Activated CD4-positive, CD25-positive, alpha-beta regulatory T cell (primary cell): ENCODE results near the gene ATP7B.
A peak's percentile ranks its signal among the peaks of the same experiment; 100 is the strongest.
"Not testable (repeated sequence)": the region's sequence is repeated elsewhere in the genome, so short reads cannot be mapped to it uniquely, and the experiment has no call there.

ENCODE experiments used
- DNase-seq, 4 experiments: peaks; one replicate each; lab custom pipeline; 2025; lab: John Stamatoyannopoulos, UW

The ATP7B gene

DNA sequence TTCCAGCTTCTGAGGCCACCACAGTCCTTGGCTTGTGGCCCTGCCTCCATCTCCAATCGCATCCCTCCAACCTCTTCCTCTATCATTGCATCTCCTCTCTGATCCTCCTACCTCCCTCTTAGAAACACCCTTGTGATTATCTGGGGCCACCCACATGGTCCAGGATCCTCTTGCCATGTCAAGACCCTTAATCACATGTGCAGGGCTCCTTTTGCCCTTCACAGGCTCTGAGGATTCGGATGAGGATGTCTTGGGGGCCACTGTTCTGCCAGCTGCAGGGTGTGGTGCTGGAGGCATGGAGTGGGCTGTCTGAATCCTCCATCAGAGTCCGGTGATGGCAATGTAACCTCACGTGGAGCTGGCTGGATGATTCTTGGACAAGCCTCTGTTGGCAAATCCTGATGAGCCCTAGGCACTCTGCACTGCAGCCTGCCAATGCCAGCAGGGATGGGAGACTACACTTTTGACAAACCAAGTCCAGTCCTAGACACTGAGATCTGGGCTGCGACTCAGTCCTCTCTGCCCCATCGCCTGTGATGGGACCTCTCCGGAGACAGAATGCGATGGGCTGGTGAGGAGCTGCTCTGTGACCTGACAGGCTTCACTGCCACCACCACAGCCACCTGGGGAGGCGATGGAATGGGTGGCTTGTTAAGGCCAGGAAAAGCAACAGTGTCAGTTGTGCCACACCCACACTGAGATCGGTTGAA lies 88.3 kb downstream of the ATP7B start:
- no peak for DNase-seq

DNA sequence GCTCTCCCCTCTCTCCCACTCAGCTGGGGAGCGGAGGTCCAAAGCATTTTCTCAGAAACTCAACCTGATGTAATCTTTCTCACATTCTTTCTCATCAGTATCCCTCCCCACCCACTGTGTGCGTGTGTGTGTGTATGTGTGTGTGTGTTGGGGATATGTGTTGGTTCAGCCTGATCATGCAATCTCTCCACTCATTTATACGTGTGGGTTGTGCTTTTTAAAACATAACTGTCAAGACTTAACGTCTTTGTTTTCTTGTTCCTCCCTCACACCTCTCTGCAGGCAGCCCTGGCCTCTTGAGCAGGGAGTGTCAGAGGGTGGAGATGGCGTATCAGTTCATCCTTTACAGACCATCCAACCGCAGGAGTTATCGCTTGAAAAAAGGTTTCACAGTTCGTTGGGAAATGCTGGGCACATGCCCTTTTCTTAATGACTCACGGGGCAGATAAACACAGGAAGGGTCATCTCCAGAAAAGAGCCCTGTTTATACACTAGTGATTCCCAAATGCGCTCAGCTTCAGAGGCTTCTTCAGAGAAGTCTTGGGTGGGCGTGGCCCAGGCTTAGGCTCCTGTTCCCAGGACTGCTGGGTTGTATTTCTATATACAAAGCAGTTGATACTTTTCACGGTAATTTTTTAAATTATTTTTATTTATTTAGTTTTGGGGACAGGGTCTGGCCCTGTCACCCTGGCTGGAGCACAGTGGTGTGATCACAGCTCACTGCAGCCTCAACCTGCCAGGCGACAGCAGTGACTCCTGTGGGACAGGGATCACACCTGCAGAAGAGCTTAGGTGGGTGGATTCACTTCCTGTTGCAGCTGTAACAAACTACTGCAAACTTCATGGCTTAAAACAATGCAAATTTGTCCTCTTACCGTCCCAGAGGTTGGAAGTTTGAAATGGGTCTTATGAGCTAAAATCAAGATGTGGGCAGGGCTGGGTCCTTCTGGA lies 89.2 kb downstream of the ATP7B start:
- DNase-seq = no peak

DNA sequence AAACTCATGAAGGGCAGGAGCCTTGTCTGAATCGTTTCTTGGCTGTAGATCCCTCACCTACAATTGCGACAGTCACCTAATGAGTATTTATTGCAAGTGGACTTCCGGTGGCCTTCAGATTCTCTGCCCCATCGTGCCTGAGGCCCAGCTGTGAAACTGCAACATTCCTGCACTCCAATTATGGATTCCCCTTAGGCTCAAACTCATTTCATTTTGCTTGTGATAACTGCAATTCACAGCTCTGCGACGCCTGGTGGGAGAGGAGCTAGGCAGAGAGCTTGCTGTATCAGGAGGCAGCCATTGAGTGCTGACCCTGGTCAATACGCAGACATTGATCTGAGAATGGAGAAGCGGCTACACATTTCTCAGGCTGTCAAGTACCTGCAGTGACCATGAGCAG lies 90.5 kb downstream of the ATP7B start:
- DNase-seq = no peak

DNA sequence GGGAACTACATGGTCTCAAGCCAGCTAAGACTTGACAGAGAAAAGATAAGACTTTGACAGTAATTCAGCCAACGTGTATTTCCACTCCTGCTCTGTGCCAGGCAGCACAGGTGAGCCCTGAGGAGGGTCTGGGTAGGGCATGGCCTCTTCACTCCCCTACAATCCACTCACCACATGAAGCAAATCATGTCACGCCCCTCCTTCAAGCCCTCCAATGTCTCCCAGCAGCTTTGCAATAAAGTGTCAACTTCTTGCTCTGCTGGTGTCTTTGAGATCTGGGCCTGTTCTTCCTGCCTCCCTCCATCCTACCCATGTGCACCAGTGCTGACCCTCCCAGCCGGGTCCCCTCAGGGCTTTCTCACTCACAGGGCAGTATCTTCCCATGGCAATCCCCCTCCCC lies 91.0 kb downstream of the ATP7B start:
- no peak for DNase-seq

DNA sequence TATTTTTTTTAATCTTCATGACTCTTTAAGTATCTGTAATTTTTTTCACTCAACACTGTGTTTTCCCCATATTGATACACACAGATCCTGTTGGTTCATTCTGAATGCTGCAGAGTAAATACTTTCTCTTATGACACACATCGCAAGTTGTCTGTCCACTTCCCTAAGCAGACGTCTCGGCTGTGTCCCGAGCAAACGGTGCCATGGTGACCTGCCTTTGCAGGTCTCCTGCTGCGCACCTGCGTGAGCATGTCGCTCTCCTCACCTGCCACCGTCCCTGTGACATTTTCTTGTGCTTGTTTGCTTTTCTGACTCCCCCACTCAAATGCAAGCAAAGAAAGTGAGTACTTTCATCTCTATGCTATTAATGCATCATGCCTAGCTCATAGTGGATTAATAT lies 91.7 kb downstream of the ATP7B start:
- DNase-seq = no peak

DNA sequence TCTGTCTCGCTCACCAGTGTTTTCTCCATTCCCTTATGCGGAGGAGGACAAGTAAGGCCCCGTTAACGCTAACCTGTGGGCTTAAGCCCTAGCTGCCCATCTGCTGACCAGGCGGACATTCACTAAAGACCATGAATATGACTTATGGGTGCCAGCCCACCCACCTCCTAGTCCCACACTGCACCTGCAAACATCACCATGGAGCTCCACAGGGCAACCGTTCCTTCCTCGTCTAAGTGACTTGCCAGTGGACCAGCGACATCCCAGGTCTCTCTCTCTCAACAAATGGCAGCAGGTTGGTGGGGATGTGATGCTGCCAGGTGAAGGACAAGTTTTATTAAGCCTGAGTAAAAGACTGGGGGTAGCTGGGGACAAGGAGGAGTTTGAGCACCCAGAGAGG lies 94.3 kb downstream of the ATP7B start:
- DNase-seq = no peak

DNA sequence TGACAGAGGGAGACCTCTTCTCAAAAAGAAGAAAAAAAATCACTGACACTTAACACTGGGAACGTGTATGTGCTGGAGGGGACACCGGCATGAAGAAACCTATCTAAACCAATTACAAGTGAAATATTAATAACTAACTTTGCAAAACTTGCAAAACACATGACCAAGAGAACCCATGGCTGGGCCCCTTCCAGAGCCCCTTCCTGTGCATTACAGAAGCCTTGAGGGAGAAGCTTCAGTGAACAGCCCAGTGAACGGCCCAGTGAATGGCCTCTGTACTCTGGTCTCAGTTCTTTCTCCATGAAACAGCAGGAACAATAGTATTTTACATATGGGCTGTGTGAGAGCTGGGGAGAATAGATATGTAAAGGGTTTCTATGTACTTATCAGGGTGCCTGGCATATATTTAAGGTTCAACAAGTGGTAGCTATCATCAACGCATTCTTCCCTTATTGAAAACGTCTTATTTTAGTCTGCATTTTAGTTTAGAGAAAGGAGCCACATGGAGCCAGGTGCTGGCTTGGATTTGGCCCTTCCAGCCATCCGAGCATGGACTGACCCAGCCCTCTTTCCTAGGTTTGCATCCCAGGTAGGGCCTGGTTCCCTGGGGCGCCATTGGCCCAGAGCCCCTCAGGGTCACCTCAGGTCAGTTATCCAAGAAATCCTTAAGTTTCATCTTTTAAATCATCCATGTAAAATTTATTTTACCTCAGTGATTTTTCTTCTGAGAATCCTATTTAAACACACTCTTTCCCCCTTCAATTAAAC lies 95.0 kb downstream of the ATP7B start:
- no peak for DNase-seq

DNA sequence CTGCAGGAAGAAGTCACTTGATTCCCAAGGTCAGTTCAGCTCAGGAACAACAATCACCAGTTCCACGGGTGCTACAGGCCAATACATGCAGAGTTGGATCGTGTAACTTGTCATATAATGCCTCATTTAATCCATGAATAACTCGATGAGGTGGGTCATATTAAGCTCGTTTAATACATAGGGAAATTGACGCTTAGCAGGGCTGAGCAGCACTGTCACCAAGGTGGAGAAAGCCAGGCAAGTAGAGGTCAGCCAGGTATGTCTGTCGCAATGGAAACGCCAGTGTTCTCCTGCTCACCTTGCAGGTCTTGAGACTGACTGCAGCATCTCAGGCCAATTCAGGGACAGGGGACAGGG lies 97.1 kb downstream of the ATP7B start:
- no peak for DNase-seq

DNA sequence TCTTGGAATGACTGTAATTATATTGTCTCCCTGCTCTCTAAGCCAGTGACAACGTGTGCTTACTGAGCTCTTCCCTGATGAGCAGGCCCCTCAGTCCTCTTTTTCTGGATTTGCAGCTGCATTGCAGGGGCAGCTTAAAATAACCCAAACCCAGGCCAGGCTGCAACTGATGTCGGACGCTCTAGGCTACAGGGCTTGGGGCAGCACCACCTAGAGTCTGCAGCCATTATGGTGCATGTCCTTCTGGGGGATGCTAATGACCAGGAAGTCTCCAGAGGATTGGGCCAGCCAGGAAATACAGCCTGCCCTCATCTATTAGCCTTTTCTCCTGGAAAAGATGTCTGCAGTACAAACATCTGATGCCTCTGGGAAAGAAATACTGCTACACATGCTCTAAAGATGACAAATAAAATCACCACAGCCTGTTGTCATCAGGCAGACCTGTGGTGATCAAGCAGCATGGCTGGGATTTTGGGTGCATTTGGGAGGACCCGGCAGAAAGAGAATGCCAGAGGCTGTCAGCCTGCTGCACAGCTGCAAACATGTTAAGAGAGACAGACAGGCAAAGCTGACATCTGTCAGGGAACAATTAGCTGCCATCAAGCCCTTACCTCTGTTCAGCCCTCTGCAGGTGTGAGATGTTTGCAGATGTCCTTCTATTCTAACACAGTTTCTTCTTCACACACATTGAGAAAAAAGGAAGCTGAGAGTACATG lies 97.7 kb downstream of the ATP7B start:
- DNase-seq = no peak

DNA sequence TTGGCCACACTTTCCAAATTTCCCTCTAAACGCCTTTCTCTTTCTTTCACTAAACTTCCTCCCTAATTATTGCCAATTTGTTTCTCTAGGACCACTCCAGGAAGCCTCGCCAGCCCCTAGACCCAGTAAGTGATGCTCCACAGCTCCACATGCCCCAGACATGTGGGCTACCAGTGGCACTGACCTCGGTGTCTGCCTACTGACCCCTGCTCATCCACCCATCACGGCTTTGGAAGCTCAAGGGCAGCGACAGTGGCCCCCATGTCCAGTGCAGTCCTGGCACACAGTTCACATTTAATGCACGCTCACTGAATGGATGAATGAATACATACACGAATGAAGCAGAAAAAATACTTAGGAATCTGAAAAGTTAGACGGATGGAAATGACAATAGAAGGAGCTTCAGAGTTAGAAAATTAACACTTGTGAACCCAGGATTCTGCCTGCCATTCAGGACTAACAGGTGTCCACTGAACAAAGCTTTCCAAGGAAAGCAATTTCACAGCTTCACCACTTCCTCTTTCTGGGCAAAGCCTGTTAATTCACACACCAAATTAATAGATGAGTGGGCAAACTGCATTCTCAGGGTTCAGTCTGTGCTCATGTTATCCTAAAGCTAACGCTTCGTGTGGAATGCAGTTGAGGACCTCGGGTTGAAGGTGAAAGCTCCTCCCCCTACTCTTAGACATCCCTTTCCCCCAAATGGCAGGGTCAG lies 98.6 kb downstream of the ATP7B start:
- no peak for DNase-seq

DNA sequence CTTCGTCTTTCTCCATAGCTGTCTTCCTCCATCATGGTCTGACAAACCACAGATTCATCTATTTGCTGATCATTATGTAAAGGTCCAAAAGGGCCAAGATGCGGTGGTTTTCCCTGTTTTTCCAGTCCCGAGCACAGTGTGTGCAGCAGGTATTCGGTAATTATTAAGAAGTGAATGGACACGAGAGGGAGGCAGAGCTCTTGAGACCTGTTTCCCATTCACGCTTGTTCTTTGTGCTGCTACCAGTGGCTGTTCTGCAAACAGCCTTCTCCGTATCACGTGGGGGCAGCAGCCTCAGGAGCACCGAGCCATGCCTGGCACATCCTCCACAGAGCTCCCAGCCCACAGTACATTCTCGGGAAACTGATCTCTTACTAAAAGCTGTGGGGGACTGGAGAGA lies 99.2 kb downstream of the ATP7B start:
- DNase-seq = no peak

DNA sequence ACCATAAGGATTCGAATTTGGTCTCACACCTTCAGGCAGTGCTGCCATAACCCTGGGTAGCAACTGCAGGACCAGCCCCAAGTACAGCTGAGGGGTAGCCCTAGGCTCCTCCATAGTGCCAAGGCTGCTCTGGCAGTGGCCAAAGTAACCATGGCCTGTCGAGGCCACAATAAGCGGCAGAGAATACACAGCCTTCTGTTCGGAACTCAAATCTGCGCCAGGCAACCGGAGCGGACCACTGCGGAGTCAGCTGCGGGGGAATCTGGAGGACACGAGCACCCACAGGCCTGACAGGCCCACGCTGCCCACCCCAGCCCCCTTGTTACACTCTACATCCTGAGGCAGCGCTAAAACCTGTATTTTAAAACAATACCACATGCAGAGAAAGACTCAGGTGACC lies 100.7 kb downstream of the ATP7B start:
- no peak for DNase-seq

DNA sequence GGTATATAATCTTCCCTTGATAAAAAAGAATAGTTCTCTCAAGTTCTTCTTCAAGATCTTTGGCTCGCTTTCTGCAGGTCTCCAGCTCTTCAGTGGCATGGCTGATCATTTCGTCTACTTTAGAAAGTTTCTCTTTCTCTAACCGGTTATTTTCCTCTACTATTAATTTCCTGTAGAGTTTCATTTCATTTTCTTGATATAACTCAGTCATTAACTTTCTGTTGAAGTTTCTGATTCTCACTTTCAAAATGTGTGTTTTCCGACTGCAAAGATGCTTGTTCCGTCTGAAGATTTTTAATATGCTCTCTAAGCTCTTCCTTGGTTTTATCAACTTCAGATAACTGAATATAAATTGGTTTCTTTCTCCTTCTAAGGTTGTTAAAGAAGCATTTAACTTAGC lies 102.0 kb downstream of the ATP7B start:
- DNase-seq = not testable (repeated sequence)

DNA sequence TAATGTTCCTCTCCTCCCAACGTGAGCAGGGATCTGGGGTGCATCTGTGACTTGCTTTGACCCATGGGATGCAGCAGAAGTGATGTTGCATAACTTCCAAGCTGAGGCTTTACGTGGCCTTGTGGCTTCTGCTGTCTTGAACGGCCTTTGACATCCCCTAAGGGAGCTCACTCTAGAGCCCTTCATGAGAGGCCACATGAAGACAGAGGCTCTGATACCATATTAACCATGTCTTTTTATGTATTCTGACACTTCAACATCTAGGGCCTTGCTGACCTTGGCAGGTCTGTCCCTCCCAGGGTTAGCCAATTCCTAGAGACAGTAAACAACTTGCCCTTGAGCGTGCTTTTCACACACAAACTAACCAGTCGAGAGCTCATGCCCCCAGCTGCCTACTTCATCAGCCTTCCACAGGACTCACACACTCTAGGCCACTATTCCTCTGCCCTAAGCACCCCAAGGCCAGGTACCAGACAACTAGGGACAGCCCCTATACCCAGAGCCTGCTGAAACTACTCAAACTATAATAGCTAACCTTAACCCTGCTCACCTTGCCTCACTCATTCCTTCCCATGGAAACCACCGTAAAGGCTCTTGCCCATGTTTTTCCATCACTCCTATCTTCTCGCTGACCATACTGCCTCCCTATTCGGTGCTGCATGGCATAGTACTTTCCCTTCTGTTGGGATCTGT lies 104.1 kb downstream of the ATP7B start:
- DNase-seq = no peak

DNA sequence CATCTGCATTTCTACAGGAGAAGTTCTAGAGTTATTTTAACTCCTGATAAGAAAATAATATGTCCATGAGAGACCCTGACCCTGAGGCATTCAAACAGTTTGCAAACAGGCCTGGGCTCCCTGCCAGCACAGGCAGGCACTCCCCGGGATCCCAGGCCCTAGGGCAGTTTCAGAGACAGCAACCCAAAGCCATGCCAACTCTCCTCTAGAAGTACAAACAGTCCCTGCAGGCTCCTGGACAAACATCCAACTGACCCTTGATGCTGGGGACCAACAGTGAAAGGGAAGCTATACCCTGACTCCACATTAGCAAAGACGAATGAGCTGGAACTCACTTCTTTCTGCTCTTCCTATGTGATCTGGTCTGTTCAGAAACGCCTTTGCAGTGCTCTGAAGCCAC lies 104.7 kb downstream of the ATP7B start:
- DNase-seq = no peak

DNA sequence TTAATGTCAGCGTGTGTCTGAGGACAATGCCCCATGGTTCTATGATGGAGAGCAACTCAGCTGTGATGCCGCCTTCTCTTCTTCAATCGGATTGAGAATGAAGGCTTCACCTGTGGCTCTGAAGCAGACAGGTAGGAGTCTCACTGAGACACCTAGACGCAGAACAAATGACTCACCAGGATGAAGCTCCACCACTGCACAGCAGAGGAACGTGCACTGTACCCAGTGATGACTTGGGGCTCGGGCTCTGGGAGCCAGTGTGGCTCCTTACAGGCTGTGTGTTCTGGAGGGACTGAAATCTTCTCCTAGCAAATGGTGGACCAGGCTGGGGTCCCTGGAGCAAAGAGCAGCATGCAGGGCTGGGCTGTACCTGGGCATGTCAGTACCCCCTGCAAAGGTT lies 105.5 kb downstream of the ATP7B start:
- no peak for DNase-seq

DNA sequence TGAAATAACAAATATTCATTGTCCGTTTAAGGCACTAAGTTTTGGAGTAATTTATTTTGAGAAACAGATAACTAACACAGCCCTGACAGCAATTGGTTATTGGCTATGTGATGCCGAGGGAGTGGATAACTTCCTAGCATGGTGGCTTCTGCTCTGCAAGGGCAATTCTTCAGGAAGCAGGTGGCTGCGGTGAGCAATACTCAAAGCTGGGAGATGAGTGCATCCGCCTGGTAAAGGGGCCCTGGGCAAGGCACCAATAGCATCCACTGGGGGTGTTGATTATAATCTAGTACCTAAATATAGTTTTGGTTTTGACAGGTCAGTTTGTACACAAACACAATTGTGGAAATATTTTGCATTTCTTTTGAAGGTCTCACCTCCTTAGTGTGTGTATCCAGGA lies 108.5 kb downstream of the ATP7B start:
- no peak for DNase-seq

DNA sequence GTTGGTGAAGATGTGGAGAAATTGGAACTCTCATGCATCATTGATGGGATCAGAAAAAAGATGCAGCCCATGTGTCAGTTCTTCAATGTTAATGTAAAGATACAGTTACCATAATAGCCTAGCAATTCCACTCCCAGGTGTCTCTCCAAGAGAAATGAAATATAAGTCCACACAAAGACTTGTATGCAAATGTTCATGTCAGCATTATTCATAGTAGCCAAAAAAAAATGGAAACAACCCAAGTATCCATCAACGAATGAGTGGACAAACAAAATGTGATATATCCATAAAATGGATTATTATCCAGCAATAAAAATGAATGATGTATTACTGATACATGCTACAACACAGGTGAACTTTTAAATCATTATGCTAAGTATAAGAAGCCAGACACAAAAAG lies 110.8 kb downstream of the ATP7B start:
- no peak for DNase-seq

DNA sequence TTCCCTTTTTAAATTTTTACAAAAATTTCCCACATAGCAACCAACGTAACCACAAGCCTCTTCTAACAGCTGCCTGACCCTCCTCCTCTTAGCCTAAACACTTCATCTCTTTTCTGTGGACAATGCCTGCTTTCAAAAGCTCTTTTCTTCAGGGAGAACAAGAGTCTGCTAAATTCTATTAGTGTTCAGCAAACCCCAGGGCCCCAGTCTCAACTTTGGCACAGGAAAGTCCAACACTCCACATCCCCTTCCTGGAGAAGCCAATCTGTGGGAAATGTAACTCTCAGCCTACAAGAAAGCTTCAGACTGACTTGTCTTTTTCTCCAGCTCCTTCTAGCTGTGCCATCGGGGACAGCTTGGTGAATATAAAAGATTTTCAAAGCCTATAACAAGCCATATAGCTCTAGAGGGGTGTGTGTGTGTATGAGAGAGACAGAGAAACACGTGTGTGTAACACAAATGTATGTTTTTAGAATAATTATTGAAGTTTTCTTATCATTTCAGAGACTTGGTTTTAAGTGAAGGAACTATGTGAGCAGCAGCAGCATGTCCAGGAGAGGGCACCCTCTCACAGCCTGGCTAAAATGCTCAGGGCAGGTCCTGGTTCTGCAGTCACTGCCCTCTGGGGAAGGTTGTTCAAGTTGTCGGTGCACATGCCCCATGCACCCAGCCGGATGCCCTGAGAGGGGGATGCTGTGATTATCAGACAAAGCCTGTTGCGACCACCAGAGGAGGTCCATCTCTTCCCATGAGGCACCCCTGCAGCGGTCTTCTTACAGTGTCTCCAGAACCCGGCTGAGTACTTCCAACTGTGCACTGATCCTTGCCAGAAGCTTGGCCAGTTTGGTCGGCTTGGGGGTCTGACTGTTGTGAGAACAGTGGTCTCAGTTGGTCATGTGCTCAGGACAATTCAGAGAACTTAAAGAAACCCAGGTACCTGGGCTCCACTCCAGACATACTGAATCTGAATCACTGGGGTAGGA lies 115.1 kb downstream of the ATP7B start:
- peak in 2 of 4 experiments; percentile 3 to 5 for DNase-seq

DNA sequence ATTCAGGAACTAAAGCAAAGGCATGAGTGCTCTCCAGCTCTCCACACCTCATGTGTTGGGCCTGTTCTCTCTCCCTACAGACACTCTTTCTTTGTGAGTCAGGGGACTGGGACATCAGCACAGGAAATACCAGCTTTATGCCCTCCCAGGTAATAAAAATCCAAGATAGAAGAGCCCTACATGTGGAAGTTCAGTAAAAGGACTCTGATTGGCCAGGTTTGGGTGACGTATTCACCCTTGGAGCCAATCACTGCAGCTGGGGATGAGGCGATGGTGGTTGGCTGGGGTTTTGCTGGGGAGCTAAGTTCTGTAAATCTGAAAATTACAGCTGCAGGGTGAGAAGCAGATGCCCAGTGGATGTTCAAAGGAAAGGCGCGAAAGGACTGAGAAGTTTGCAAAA lies 117.0 kb downstream of the ATP7B start:
- no peak for DNase-seq
